Neural progenitor cell (in vitro differentiated cells): ENCODE data around the gene IWS1. TPM values are rescaled to one million over a fixed set of nuclear protein-coding genes. Genes with fewer than 3 reads are reported as not detected.

Source experiments
- DNase-seq: peaks from one replicate; pipeline ENCODE4 v3.0.0-alpha.2; 2016; ENCODE audit warnings: low spot score
- H2AFZ ChIP-seq: fragments of 200-600 bp; sonication (generic); replicated peaks from 2 replicates; pipeline ENCODE4 v1.6.1; 2016; ENCODE audit warnings: antibody characterized with exemption
- H3F3A ChIP-seq: fragments of 200-600 bp; sonication (generic); 2 replicates; pipeline ENCODE4 v1.6.1; 2016; ENCODE audit warnings: antibody characterized with exemption, low read depth
- H3K27ac ChIP-seq: fragments of 200-600 bp; sonication (generic); 2 replicates; pipeline ENCODE4 v1.5.1; 2016; ENCODE audit warnings: mild to moderate bottlenecking
- H3K27me3 ChIP-seq: fragments of 200-600 bp; sonication (generic); 2 replicates; pipeline ENCODE4 v1.6.1; 2016; ENCODE audit warnings: mild to moderate bottlenecking, moderate library complexity
- H3K36me3 ChIP-seq: fragments of 200-600 bp; sonication (generic); 2 replicates; pipeline ENCODE4 v1.5.1; 2016
- H3K4me1 ChIP-seq: fragments of 200-600 bp; sonication (generic); 2 replicates; pipeline ENCODE4 v1.6.1; 2016; ENCODE audit warnings: mixed run types
- H3K4me2 ChIP-seq: fragments of 200-600 bp; sonication (generic); 2 replicates; pipeline ENCODE4 v1.6.1; 2016
- H3K4me3 ChIP-seq: fragments of 200-600 bp; sonication (generic); 2 replicates; pipeline ENCODE4 v1.5.1; 2016
- H3K79me2 ChIP-seq: fragments of 200-600 bp; sonication (generic); 2 replicates; pipeline ENCODE4 v1.6.1; 2016; ENCODE audit warnings: low read depth
- H3K9ac ChIP-seq: fragments of 200-600 bp; sonication (generic); 2 replicates; pipeline ENCODE4 v1.6.1; 2016
- H3K9me3 ChIP-seq: fragments of 200-600 bp; sonication (generic); 2 replicates; pipeline ENCODE4 v1.5.1; 2016; ENCODE audit warnings: low read depth
- H4K20me1 ChIP-seq: fragments of 200-600 bp; sonication (generic); 2 replicates; pipeline ENCODE4 v1.6.1; 2016; ENCODE audit warnings: low read depth
- H3K27ac Mint-ChIP-seq: 3 replicates; pipeline ENCODE4 v1.8.0; 2021; ENCODE audit warnings: mixed read lengths
- H3K27me3 Mint-ChIP-seq: 2 replicates; pipeline ENCODE4 v1.8.0; 2022; ENCODE audit warnings: low read depth, mild to moderate bottlenecking, inconsistent platforms, moderate library complexity, mixed read lengths; ENCODE audit not compliant: insufficient read depth
- H3K36me3 Mint-ChIP-seq: 3 replicates; pipeline ENCODE4 v1.8.0; 2021; ENCODE audit warnings: mixed read lengths
- H3K4me1 Mint-ChIP-seq: 3 replicates; pipeline ENCODE4 v1.8.0; 2021; ENCODE audit warnings: mixed read lengths
- H3K4me3 Mint-ChIP-seq: 3 replicates; pipeline ENCODE4 v1.8.0; 2021; ENCODE audit warnings: mild to moderate bottlenecking, moderate library complexity, mixed read lengths
- H3K9me3 Mint-ChIP-seq: 3 replicates; pipeline ENCODE4 v1.8.0; 2020; ENCODE audit warnings: mixed read lengths
- CTCF ChIP-seq: fragments of 200-600 bp; sonication (generic); IDR thresholded peaks from 2 replicates; pipeline ENCODE4 v1.5.1; 2017; ENCODE audit warnings: antibody characterized with exemption, mild to moderate bottlenecking
- EZH2 ChIP-seq: fragments of 200-600 bp; sonication (generic); IDR thresholded peaks from 2 replicates; pipeline ENCODE4 v1.6.1; 2017; ENCODE audit warnings: antibody characterized with exemption, mild to moderate bottlenecking, moderate library complexity
- EZH2phosphoT487 ChIP-seq: fragments of 200-600 bp; sonication (generic); IDR thresholded peaks from 2 replicates; pipeline ENCODE4 v1.6.1; 2017; ENCODE audit warnings: antibody characterized with exemption
- total RNA-seq: library from RNA; depleted of rRNA; stranded (reverse); fragments of >200 nt; gene quantifications from 2 replicates; pipeline ENCODE4 v1.2.3, GENCODE V29; 2015; ENCODE audit warnings: low replicate concordance

The IWS1 gene
- total RNA-seq, 1 donor from 2014 or later = 115 TPM

- H3K4me3 ChIP-seq = no peak overlapping the region
- no peak overlapping the region for H3K27ac ChIP-seq
- no peaks in the 10 kb centered on the region for H3K9me3 Mint-ChIP-seq
- no peaks in the 10 kb centered on the region for H3K27me3 ChIP-seq
- no peak overlapping the region for H3K4me3 Mint-ChIP-seq
- DNase-seq = no peak
- peaks cover 77% of the 10 kb centered on the region for H3K79me2 ChIP-seq
- H3K27ac Mint-ChIP-seq = no peak overlapping the region
- peaks cover 14% of the 10 kb centered on the region for H3K4me1 ChIP-seq
- H3F3A ChIP-seq = peaks cover 19% of the 10 kb centered on the region
- H2AFZ ChIP-seq = no peak overlapping the region
- H3K36me3 Mint-ChIP-seq = peaks cover 10% of the 10 kb centered on the region
- peaks cover 64% of the 10 kb centered on the region for H4K20me1 ChIP-seq
- no peak overlapping the region for H3K4me2 ChIP-seq
- peaks cover 16% of the 10 kb centered on the region for H3K36me3 ChIP-seq
- H3K9ac ChIP-seq = no peak overlapping the region
- H3K9me3 ChIP-seq = no peaks in the 10 kb centered on the region
- TF ChIP-seq EZH2phosphoT487 = no peak
- TF ChIP-seq EZH2 = no peak
- no peak for TF ChIP-seq CTCF
- peaks cover 22% of the 10 kb centered on the region for H3K4me1 Mint-ChIP-seq
- peaks cover 2% of the 10 kb centered on the region for H3K27me3 Mint-ChIP-seq
These were observed 2.9 kb downstream of the IWS1 start for GRCh38 chr2:127523269-127523939.

DNA sequence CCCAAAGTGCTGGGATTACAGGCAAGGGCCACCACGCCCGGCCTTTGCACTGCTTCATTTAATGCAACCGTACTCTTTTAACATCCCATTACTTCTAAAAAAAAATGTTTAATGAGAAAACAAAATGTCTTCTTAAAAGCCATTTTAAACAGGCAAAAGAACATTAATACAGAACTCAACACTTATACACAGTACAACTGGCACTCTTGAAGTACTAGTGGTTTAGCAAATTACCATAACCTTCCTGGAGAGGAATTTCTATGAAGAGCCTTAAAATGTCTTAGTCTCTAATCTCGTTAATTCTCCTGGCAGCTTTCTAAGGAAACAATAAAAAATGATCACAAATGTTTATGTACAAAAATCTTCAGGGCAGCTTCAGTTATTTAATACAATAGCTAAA is 5.9 kb downstream of the IWS1 start:
- H3K36me3 ChIP-seq = peaks cover 16% of the 10 kb centered on the region
- no peak overlapping the region for H3K4me3 ChIP-seq
- Mint-ChIP-seq H3K27me3 (no peaks in the 10 kb centered on the region), H3K4me3 (no peak overlapping the region), H3K4me1 (peaks cover 8% of the 10 kb centered on the region), H3K27ac (no peak overlapping the region), H3K36me3 (peaks cover 25% of the 10 kb centered on the region), H3K9me3 (no peaks in the 10 kb centered on the region)
- no peak for TF ChIP-seq CTCF
- no peak for TF ChIP-seq EZH2
- TF ChIP-seq EZH2phosphoT487 = no peak
- H3K4me2 ChIP-seq = no peak overlapping the region
- H3K27ac ChIP-seq = no peak overlapping the region
- H4K20me1 ChIP-seq = peaks cover 93% of the 10 kb centered on the region
- no peaks in the 10 kb centered on the region for H3K9me3 ChIP-seq
- no peaks in the 10 kb centered on the region for H3K4me1 ChIP-seq
- no peak for DNase-seq
- H3F3A ChIP-seq = no peaks in the 10 kb centered on the region
- no peak overlapping the region for H2AFZ ChIP-seq
- H3K27me3 ChIP-seq = no peaks in the 10 kb centered on the region
- no peak overlapping the region for H3K9ac ChIP-seq
- peaks cover 100% of the 10 kb centered on the region for H3K79me2 ChIP-seq

DNA sequence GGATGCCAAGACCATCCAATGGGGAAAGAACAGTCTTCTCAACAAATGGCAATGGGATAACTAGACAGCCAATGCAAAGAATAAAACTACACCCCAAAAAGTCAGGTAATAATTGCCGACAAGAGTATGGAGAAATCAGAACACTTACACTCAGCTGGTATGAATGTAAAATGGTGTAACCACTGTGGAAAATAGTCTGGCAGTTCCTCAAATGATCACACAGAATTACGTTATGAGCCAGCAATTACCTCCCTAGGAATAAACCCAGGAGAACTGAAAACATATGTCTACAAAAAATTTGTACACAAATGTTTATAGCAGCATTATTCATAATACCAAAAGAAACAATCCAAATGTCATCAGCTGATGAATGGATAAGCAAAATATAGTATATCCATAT is 8.8 kb downstream of the IWS1 start:
- Histone ChIP-seq H3K36me3 (peaks cover 8% of the 10 kb centered on the region), H3K4me1 (no peaks in the 10 kb centered on the region), H3F3A (no peaks in the 10 kb centered on the region), H3K9ac (no peak overlapping the region), H3K9me3 (no peaks in the 10 kb centered on the region), H2AFZ (no peak overlapping the region), H3K27me3 (no peaks in the 10 kb centered on the region), H4K20me1 (peaks cover 95% of the 10 kb centered on the region), H3K79me2 (peaks cover 100% of the 10 kb centered on the region), H3K4me3 (no peak overlapping the region), H3K27ac (no peak overlapping the region), H3K4me2 (no peak overlapping the region)
- no peak for DNase-seq
- H3K36me3 Mint-ChIP-seq = peaks cover 29% of the 10 kb centered on the region
- peaks cover 3% of the 10 kb centered on the region for H3K27me3 Mint-ChIP-seq
- no peaks in the 10 kb centered on the region for H3K9me3 Mint-ChIP-seq
- TF ChIP-seq CTCF (no peak), EZH2 (no peak), EZH2phosphoT487 (no peak)
- H3K4me1 Mint-ChIP-seq = peaks cover 7% of the 10 kb centered on the region
- no peak overlapping the region for H3K4me3 Mint-ChIP-seq
- H3K27ac Mint-ChIP-seq = no peak overlapping the region
